HepG2 (cell line): ENCODE measurements around the gene RHOT2. TPM values are rescaled to one million over a fixed set of nuclear protein-coding genes. Genes with fewer than 3 reads are reported as not detected.
A peak's percentile ranks its signal among the peaks of the same experiment; 100 is the strongest.

Source experiments
- HIC2 ChIP-seq: sonication (generic); formaldehyde crosslinking; IDR thresholded peaks from 2 replicates; pipeline ENCODE4 v1.9.0; 2022; ENCODE audit warnings: low read depth, missing genetic modification reagents
- HOXA3 ChIP-seq: sonication (generic); formaldehyde crosslinking; IDR thresholded peaks from 2 replicates; pipeline ENCODE4 v1.5.0; 2020; ENCODE audit warnings: missing genetic modification reagents
- NKX3-1 ChIP-seq: sonication (generic); formaldehyde crosslinking; IDR thresholded peaks from 2 replicates; pipeline ENCODE4 v1.5.0; 2020; ENCODE audit warnings: missing genetic modification reagents
- PHF21A ChIP-seq: sonication (generic); formaldehyde crosslinking; IDR thresholded peaks from 2 replicates; pipeline ENCODE4 v1.5.0; 2020; ENCODE audit warnings: mild to moderate bottlenecking, missing genetic modification reagents
- SAFB2 ChIP-seq: sonication (generic); formaldehyde crosslinking; IDR thresholded peaks from 2 replicates; pipeline ENCODE4 v1.5.1; 2020; ENCODE audit warnings: missing genetic modification reagents, low read depth, mild to moderate bottlenecking, borderline replicate concordance
- ZBTB2 ChIP-seq: sonication (generic); formaldehyde crosslinking; IDR thresholded peaks from 2 replicates; pipeline ENCODE4 v1.8.0; 2022; ENCODE audit warnings: low read depth, missing genetic modification reagents
- ZBTB3 ChIP-seq: sonication (generic); formaldehyde crosslinking; IDR thresholded peaks from 2 replicates; pipeline ENCODE4 v1.4.0; 2020; ENCODE audit warnings: low read depth, mild to moderate bottlenecking, moderate library complexity, missing genetic modification reagents, borderline replicate concordance
- ZBTB4 ChIP-seq: sonication (generic); formaldehyde crosslinking; IDR thresholded peaks from 2 replicates; pipeline ENCODE4 v1.4.0; 2020; ENCODE audit warnings: missing genetic modification reagents, mild to moderate bottlenecking, borderline replicate concordance
- ZMYM3 ChIP-seq: sonication (generic); formaldehyde crosslinking; IDR thresholded peaks from 2 replicates; pipeline ENCODE4 v1.5.1; 2020; ENCODE audit warnings: mild to moderate bottlenecking, missing genetic modification reagents
- ZNF10 ChIP-seq: sonication (generic); formaldehyde crosslinking; IDR thresholded peaks from 2 replicates; pipeline ENCODE4 v1.4.0; 2020; ENCODE audit warnings: mild to moderate bottlenecking, low read depth, missing genetic modification reagents, borderline replicate concordance
- polyA plus RNA-seq, 8 experiments: library from polyadenylated mRNA; depleted of rRNA in 3 of 8; stranded (reverse) in 7 of 8; unstranded in 1 of 8; fragments of >200 nt; fragmentation: Illumina TruSeq in 4 of 8; extraction: Trizol in 4 of 8; gene quantifications; 2 replicates each; pipeline versions ENCODE4 v1.2.1 to v1.2.3, GENCODE V29; 2011 to 2016; ENCODE audit warnings: low read depth in 4 of 8, missing spikeins in 1 of 8, mixed read lengths in 1 of 8; ENCODE audit not compliant: insufficient read depth in 1 of 8
- total RNA-seq, 5 experiments: library from RNA; depleted of rRNA; stranded (reverse); fragments of >200 nt; fragmentation: Illumina TruSeq; extraction: Trizol; gene quantifications; 2 replicates each; pipeline ENCODE4 v1.2.3, GENCODE V29; 2016; ENCODE audit warnings: low read depth in 1 of 5
- TF ChIP-seq, protein P1 (sequence below): sonication (generic); formaldehyde crosslinking; IDR thresholded peaks from 2 replicates; pipeline ENCODE4 v1.5.0; 2020; ENCODE audit warnings: mild to moderate bottlenecking, missing genetic modification reagents
- TF ChIP-seq, protein P2 (sequence below): sonication (generic); formaldehyde crosslinking; IDR thresholded peaks from 2 replicates; pipeline ENCODE4 v1.9.0; 2021; ENCODE audit warnings: mild to moderate bottlenecking, missing genetic modification reagents

RHOT2 gene
- total and polyA plus RNA-seq, 2 of the 13 experiments (the other 11 are each of a cell fraction or from before 2014, with no cell fraction given): 63.6 to 76.9 TPM

GRCh38 chr16:630815-631405, 37.0 kb upstream of the RHOT2 start, which contains the start of gene WFIKKN1 (continued):
- TF ChIP-seq ZBTB2 (CRISPR knock-in tag) (no peak), PHF21A (CRISPR knock-in tag) (peak; percentile 24; the same call in 1 of the 2 replicates), ZBTB3 (CRISPR knock-in tag) (no peak), ZMYM3 (no peak), NKX3-1 (CRISPR knock-in tag) (no peak), SAFB2 (CRISPR knock-in tag) (no peak), ZNF10 (CRISPR knock-in tag) (no peak), HOXA3 (CRISPR knock-in tag) (peak; percentile 21; the same call in 1 of the 2 replicates), ZBTB4 (CRISPR knock-in tag) (no peak), HIC2 (CRISPR knock-in tag) (no peak; the same call in 1 of the 2 replicates)
- TF ChIP-seq, protein P1, sequence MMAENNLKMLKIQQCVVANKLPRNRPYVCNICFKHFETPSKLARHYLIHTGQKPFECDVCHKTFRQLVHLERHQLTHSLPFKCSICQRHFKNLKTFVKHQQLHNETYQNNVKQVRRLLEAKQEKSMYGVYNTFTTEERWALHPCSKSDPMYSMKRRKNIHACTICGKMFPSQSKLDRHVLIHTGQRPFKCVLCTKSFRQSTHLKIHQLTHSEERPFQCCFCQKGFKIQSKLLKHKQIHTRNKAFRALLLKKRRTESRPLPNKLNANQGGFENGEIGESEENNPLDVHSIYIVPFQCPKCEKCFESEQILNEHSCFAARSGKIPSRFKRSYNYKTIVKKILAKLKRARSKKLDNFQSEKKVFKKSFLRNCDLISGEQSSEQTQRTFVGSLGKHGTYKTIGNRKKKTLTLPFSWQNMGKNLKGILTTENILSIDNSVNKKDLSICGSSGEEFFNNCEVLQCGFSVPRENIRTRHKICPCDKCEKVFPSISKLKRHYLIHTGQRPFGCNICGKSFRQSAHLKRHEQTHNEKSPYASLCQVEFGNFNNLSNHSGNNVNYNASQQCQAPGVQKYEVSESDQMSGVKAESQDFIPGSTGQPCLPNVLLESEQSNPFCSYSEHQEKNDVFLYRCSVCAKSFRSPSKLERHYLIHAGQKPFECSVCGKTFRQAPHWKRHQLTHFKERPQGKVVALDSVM (CRISPR knock-in tag): peak; percentile 18; the same call in 1 of the 2 replicates
- TF ChIP-seq, protein P2, sequence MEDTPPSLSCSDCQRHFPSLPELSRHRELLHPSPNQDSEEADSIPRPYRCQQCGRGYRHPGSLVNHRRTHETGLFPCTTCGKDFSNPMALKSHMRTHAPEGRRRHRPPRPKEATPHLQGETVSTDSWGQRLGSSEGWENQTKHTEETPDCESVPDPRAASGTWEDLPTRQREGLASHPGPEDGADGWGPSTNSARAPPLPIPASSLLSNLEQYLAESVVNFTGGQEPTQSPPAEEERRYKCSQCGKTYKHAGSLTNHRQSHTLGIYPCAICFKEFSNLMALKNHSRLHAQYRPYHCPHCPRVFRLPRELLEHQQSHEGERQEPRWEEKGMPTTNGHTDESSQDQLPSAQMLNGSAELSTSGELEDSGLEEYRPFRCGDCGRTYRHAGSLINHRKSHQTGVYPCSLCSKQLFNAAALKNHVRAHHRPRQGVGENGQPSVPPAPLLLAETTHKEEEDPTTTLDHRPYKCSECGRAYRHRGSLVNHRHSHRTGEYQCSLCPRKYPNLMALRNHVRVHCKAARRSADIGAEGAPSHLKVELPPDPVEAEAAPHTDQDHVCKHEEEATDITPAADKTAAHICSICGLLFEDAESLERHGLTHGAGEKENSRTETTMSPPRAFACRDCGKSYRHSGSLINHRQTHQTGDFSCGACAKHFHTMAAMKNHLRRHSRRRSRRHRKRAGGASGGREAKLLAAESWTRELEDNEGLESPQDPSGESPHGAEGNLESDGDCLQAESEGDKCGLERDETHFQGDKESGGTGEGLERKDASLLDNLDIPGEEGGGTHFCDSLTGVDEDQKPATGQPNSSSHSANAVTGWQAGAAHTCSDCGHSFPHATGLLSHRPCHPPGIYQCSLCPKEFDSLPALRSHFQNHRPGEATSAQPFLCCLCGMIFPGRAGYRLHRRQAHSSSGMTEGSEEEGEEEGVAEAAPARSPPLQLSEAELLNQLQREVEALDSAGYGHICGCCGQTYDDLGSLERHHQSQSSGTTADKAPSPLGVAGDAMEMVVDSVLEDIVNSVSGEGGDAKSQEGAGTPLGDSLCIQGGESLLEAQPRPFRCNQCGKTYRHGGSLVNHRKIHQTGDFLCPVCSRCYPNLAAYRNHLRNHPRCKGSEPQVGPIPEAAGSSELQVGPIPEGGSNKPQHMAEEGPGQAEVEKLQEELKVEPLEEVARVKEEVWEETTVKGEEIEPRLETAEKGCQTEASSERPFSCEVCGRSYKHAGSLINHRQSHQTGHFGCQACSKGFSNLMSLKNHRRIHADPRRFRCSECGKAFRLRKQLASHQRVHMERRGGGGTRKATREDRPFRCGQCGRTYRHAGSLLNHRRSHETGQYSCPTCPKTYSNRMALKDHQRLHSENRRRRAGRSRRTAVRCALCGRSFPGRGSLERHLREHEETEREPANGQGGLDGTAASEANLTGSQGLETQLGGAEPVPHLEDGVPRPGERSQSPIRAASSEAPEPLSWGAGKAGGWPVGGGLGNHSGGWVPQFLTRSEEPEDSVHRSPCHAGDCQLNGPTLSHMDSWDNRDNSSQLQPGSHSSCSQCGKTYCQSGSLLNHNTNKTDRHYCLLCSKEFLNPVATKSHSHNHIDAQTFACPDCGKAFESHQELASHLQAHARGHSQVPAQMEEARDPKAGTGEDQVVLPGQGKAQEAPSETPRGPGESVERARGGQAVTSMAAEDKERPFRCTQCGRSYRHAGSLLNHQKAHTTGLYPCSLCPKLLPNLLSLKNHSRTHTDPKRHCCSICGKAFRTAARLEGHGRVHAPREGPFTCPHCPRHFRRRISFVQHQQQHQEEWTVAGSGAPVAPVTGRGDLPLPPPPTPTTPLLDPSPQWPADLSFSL (CRISPR knock-in tag): no peak
